Measurements from ENCODE around the gene MSX1. TPM values are rescaled to one million over a fixed set of nuclear protein-coding genes. Genes with fewer than 3 reads are reported as not detected.

Gene MSX1
- total RNA-seq, 2 experiments from 2014 or later = 0.16 to 2.1 TPM

DNA sequence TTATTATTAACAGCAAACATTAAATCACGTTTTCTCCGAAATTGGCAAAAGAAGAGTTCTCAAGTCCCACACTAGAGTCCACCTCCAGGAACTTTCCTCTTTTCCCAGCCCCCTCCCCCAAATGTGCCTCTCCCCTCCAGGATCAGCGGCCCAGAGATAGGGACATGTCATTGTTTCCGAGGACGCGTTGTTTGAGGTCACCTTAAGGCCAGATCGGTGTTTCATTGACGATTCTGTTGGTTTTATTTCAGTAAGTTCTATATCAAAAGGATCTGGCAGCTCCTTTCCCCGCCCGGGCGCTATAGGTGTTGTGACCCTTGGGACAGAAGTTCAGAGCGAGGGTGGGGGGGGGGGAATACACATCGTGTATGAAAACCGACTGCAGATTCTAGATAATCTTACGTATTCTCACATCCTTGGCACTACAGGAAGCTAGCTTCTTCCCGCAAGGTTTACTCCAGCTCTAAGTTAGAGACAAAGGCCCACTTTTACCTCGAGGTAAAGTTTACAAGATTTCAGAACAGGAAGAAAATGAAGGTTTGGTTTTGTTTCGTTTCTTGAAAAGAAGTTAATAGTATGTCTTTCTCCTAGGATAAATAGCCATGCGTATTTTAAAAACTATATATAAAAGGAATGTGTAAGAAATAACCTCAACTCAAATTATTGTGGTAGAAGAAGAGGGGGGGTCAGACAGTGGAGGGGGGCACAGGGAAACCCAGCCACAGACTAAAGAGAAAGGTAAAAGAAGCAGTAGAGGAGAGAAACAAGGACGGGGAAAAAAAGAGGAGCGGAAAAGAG, 739 bp upstream of the MSX1 start:
- Histone ChIP-seq H2AFZ (ENCODE audit: low read length) (no peak overlapping the region), H3K9me3 (ENCODE audit: low read length) (no peaks in the 10 kb centered on the region), H3K4me2 (ENCODE audit: low read length) (peak overlapping the region; percentile 39; the same call in 1 of the 2 replicates), H3K79me2 (ENCODE audit: insufficient read depth, low read depth, low read length) (no peaks in the 10 kb centered on the region), H3K4me3 (ENCODE audit: low read depth, low read length, poor library complexity, severe bottlenecking) (no peak overlapping the region), H3K9me2 (ENCODE audit: insufficient read depth, low read length) (no peaks in the 10 kb centered on the region), H4K20me1 (ENCODE audit: insufficient read depth, low read length) (no peaks in the 10 kb centered on the region), H3K36me3 (ENCODE audit: insufficient read depth, low read length) (no peaks in the 10 kb centered on the region), H3K4me1 (ENCODE audit: insufficient read depth, low read length, poor library complexity, severe bottlenecking) (no peaks in the 10 kb centered on the region), H3K27ac (ENCODE audit: low read depth, low read length, poor library complexity, severe bottlenecking) (no peak overlapping the region)
- CTCF ChIA-PET (ENCODE audit: unreplicated experiment) = no interaction called here
- BruUV-seq (replicated peaks) = no TSS peak
- POLR2A ChIA-PET = interaction anchor here (0.5 to 0.6 kb wide), 3 partner anchors 11 to 451 kb away, joined by 3 to 4 read pairs (median 4); no protein-coding TSS in a partner anchor
- DNase-seq (ENCODE audit: low spot score) = no peak
- no peak for TF ChIP-seq CTCF (conservative IDR thresholded peaks at IDR 0.05; ENCODE audit: low read length)
- intact Hi-C loops (cut with micrococcal nuclease; ENCODE audit: unreplicated experiment) = no loop called here

DNA sequence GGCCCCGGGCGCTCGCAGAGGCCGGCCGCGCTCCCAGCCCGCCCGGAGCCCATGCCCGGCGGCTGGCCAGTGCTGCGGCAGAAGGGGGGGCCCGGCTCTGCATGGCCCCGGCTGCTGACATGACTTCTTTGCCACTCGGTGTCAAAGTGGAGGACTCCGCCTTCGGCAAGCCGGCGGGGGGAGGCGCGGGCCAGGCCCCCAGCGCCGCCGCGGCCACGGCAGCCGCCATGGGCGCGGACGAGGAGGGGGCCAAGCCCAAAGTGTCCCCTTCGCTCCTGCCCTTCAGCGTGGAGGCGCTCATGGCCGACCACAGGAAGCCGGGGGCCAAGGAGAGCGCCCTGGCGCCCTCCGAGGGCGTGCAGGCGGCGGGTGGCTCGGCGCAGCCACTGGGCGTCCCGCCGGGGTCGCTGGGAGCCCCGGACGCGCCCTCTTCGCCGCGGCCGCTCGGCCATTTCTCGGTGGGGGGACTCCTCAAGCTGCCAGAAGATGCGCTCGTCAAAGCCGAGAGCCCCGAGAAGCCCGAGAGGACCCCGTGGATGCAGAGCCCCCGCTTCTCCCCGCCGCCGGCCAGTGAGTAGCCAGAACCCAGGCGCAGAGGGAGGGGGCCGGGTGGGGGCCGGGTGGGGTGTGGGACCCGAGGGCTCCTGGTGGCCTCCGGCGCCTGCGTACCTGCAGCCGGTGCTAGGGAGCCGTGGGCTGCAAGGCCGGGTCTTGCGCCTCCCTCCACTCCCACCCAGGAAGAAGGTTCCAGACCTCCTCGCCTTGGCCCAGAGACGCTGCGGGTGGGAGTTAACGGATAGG, 534 bp downstream of the MSX1 start:
- Histone ChIP-seq H2AFZ (ENCODE audit: low read length) (no peak overlapping the region), H3K4me1 (ENCODE audit: insufficient read depth, low read length, poor library complexity, severe bottlenecking) (no peaks in the 10 kb centered on the region), H3K4me2 (ENCODE audit: low read length) (peak overlapping the region; percentile 39; the same call in 1 of the 2 replicates), H3K79me2 (ENCODE audit: insufficient read depth, low read depth, low read length) (no peaks in the 10 kb centered on the region), H3K27ac (ENCODE audit: low read depth, low read length, poor library complexity, severe bottlenecking) (no peak overlapping the region), H3K9me2 (ENCODE audit: insufficient read depth, low read length) (no peaks in the 10 kb centered on the region), H3K9me3 (ENCODE audit: low read length) (no peaks in the 10 kb centered on the region), H3K4me3 (ENCODE audit: low read depth, low read length, poor library complexity, severe bottlenecking) (peak overlapping the region; percentile 16), H4K20me1 (ENCODE audit: insufficient read depth, low read length) (no peaks in the 10 kb centered on the region), H3K36me3 (ENCODE audit: insufficient read depth, low read length) (no peaks in the 10 kb centered on the region)
- no peak for DNase-seq (ENCODE audit: low spot score)
- TF ChIP-seq CTCF (conservative IDR thresholded peaks at IDR 0.05; ENCODE audit: low read length) = no peak
- TF ChIP-seq EZH2phosphoT487 (IDR thresholded peaks at IDR 0.05; ENCODE audit: borderline replicate concordance, low read depth, low read length) = no peak
- intact Hi-C loops (cut with micrococcal nuclease; ENCODE audit: unreplicated experiment) = no loop called here
- BruUV-seq (replicated peaks) = no TSS peak
- ChIA-PET CTCF (ENCODE audit: unreplicated experiment) (no interaction called here), POLR2A (interaction anchor here (0.6 kb wide), 2 partner anchors 179 to 322 kb away, joined by 3 read pairs; no protein-coding TSS in a partner anchor)
